HG03064 (cell line): ENCODE data around the gene TIFAB.

Experiments used
- ATAC-seq: cut with Tn5 transposase; IDR thresholded peaks from one replicate; pipeline ENCODE4 v1.9.1; 2021; ENCODE audit warnings: low read depth; ENCODE audit not compliant: unreplicated experiment

TIFAB gene

GRCh38 chr5:135444881-135445280 lies 7.3 kb downstream of the TIFAB start:
- no peak for ATAC-seq

- no peak for ATAC-seq
Measured at GRCh38 chr5:135444360-135444759, 7.8 kb downstream of the TIFAB start.

- ATAC-seq, result no peak
Measured at GRCh38 chr5:135443161-135443960, 8.8 kb downstream of the TIFAB start.

- no peak for ATAC-seq
Measured at GRCh38 chr5:135442431-135443160, 9.6 kb downstream of the TIFAB start.

DNA sequence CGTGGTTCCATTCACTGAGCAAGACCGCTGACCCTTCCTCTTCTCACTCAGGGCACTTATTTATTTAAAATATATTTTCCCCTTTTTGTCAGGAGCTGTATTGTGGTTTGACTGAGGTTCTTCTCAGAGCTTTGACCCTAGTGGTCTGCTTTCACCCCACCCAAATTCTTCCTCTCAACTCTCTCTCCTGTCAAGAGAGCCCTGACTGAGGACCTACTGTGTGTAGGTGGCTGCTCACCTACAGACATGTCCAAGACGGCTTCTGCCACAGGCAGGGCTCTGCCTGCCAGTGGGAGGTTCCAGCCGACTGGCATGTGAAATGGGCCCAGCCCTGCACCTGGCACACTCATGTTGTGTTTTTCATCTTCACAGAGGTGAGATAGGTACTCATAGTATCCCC lies 10.2 kb downstream of the TIFAB start:
- ATAC-seq, result no peak

DNA sequence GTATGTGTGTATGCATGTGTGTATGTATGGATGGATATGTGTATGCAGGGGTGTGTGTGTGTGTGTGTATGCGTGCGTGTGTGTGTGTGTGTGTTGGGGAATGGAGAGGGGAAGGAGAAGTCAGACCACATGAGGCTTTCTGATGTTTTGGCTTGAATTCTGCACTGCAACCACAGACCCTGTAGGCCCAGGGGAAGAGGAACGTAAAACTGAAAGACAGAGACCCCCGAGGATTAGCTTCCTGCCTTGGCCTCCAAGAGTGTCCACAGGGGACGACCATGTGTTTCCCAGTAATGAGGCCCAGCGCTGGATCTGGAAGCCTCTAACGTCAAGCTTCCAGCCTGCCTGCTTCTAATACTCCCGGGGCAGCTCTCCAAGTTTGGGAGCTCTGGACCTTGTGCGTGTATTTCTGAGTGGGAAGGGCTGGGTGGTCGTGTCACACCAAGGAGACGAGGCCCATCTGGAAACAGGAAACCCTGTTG lies 10.8 kb downstream of the TIFAB start:
- no peak for ATAC-seq

- ATAC-seq, result no peak
Measured at GRCh38 chr5:135440916-135441315, 11.2 kb downstream of the TIFAB start.

GRCh38 chr5:135439231-135440205 lies 12.6 kb downstream of the TIFAB start:
- no peak for ATAC-seq

DNA sequence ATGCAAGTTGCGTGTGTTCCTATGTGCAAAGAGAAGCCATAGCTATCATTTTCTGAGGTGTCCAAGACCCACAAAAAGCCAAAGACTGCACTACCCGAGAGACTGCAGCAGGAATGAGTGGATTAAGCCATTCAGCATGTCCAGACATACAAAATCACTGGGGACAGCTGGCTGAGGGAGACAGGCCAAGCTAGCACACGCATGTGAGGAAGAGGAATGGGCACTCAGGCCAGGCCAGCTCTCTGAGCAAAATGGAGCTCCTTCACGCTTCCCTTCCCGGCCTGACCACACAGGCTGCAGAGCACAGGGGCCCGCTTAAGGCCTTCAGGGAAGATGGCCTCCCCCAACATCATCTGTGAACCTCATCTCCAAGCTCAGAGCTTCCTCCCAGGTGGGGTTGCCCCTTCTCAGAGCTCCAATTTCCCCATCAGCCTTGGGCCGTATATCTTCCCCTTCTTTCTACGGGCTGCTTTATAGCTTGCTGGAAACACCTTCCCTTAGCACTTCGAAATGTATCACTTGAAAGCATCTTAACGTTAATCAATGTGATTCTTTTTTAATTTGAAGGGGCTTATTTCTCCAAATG lies 13.4 kb downstream of the TIFAB start:
- no peak for ATAC-seq

- no peak for ATAC-seq
Measured at GRCh38 chr5:135437796-135438560, 14.2 kb downstream of the TIFAB start.

- no peak for ATAC-seq
Measured at GRCh38 chr5:135437422-135437795, 14.7 kb downstream of the TIFAB start.

DNA sequence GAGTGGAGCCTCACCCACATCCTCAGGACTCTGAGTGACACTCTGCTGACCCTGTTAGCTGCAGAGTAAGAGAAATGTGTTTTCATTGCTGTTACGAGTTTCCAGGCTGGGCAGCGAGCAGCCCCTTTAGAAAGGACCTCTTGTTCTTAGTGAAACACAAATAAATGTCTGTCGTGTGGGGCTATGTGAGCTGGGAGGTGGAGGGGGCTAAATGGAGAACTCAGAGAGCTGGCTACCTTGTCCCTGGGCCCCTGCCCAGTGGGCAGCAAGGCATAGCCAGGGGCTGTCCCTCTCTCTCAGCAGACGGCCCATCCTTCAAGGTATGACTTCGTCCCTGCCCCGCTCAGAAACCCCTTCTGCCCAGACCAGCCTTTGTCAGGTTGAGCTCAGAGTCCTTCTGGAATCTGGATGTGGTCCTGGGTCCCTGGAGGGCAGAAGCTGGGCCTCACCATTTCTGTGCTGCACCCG lies 15.2 kb downstream of the TIFAB start:
- no peak for ATAC-seq

GRCh38 chr5:135435467-135436330 lies 16.5 kb downstream of the TIFAB start:
- no peak for ATAC-seq

GRCh38 chr5:135434591-135435466 lies 17.3 kb downstream of the TIFAB start:
- no peak for ATAC-seq

DNA sequence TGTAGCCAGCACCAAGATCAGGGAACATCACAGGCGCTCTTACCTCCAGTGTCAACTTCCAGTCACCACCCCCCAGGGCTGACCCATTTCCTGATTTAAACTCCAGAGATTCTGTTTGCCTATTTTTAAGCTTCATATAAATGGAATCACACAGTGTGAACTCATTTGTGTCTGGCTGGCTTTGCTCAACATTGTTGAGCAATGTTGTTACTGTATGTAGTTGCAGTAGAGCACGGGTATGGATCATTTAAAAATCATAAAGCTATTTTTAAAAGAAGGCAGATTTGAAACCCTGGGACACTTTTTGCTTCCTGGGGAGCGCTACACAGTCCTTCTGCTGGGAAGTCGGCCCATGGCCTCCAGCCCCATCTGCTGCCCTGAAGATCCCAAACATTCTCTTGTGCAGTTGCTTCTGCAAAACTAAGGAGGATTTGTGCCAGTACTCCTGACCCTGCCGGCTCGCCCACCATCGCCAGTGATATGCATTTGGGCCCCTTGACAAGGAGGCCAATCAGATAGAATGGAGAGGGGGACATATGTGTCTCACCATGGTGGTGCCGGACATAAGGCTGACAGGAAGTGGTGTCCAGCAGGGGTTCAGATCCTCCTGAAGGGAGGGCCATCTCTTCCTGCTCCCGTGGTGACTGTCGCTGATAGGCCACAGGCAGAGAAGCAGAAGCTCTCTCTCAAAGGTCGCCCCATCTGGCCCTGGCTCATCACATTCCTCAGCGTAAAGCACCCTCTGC lies 18.3 kb downstream of the TIFAB start:
- ATAC-seq, result no peak

DNA sequence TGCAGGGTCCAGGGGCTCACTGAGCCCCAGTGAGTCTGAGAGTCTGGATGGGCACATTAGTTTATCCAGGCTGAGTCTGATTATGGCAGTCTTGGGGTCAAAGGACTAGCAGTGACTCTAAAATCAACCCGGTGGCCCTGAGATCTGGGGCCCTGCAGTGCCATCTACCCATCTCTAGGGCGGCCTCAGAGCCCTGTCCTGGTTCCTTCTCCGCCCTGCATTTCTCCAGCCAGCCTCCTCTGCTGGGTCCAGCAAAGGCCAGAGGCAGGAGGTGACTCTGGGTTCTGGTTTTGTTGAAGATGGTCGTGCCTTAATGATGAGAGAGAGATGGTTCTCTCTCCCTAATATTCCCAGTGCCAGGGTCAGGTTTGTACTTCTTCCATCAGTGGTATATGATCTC lies 20.0 kb downstream of the TIFAB start:
- ATAC-seq, result no peak

GRCh38 chr5:135430135-135430437 lies 22.1 kb downstream of the TIFAB start:
- no peak for ATAC-seq
